Loucy (cell line): ENCODE data around the gene SSB.

Experiments
- EZH2phosphoT487 ChIP-seq: fragments of 200-600 bp; IDR thresholded peaks from 2 replicates; pipeline ENCODE4 v1.6.1; 2018; ENCODE audit warnings: antibody characterized with exemption, mild to moderate bottlenecking, moderate library complexity, borderline replicate concordance
- TF ChIP-seq, protein P1 (sequence below): fragments of 200-600 bp; sonication (generic); conservative IDR thresholded peaks from 2 replicates; pipeline ENCODE4 v1.5.1; 2014; ENCODE audit warnings: mild to moderate bottlenecking, antibody characterized with exemption, low read length

DNA sequence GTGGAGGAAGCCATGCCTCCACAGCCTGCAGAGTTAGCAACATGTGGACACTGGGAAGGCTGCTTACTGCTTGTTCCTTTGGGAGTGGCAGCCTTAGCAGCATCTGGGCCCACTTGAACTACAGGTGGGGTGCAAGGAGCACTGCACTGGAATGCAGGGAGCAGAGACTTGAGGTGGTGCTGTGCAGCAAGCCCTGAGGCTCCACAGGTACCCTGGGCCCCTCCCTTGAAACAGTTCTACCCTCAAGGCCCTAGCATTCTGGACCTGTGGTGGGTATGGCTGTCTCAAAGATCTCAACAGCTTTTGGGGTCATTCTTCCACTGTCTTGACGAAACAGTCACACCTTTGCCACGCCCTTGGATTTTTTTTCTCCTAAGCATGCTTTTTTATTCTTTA, 42.1 kb downstream of the SSB start:
- TF ChIP-seq, protein P1, sequence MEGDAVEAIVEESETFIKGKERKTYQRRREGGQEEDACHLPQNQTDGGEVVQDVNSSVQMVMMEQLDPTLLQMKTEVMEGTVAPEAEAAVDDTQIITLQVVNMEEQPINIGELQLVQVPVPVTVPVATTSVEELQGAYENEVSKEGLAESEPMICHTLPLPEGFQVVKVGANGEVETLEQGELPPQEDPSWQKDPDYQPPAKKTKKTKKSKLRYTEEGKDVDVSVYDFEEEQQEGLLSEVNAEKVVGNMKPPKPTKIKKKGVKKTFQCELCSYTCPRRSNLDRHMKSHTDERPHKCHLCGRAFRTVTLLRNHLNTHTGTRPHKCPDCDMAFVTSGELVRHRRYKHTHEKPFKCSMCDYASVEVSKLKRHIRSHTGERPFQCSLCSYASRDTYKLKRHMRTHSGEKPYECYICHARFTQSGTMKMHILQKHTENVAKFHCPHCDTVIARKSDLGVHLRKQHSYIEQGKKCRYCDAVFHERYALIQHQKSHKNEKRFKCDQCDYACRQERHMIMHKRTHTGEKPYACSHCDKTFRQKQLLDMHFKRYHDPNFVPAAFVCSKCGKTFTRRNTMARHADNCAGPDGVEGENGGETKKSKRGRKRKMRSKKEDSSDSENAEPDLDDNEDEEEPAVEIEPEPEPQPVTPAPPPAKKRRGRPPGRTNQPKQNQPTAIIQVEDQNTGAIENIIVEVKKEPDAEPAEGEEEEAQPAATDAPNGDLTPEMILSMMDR, result no peak
- no peak for TF ChIP-seq EZH2phosphoT487
